Fibroblast of gingiva (primary cell): ENCODE results near the gene ARMH2.

ENCODE experiments used
- DNase-seq: peaks from one replicate; pipeline ENCODE4 v3.0.0-alpha.2; 2011; ENCODE audit warnings: low read depth

Gene ARMH2

GRCh38 chr6:24798740-24799540 is at the start of gene ARMH2:
Gene ARMH2, minus strand, starts transcription at chr6:24798917. Its CDS starts 60 bp downstream, at chr6:24798857.
- no peak for DNase-seq

- DNase-seq = no peak
These were observed 49.7 kb upstream of the ARMH2 start for GRCh38 chr6:24848461-24848860.

GRCh38 chr6:24847402-24847801 is 48.7 kb upstream of the ARMH2 start:
- DNase-seq = no peak

GRCh38 chr6:24845578-24845977 is 46.9 kb upstream of the ARMH2 start:
- no peak for DNase-seq

- DNase-seq = no peak
These were observed 46.2 kb upstream of the ARMH2 start for GRCh38 chr6:24844903-24845302.

- no peak for DNase-seq
These were observed 45.3 kb upstream of the ARMH2 start for GRCh38 chr6:24844061-24844460.

- no peak for DNase-seq
These were observed 41.5 kb upstream of the ARMH2 start for GRCh38 chr6:24840187-24840586.

- DNase-seq = no peak
These were observed 40.3 kb upstream of the ARMH2 start for GRCh38 chr6:24838994-24839393.

- DNase-seq = peak; percentile 47
These were observed 39.4 kb upstream of the ARMH2 start for GRCh38 chr6:24838081-24838480.

- peak; percentile 54 for DNase-seq
These were observed 37.4 kb upstream of the ARMH2 start for GRCh38 chr6:24836109-24836508.

- DNase-seq = no peak
These were observed 35.1 kb upstream of the ARMH2 start for GRCh38 chr6:24833711-24834386.

GRCh38 chr6:24832794-24833193 is 34.1 kb upstream of the ARMH2 start:
- no peak for DNase-seq

- DNase-seq = peak; percentile 85
These were observed 33.3 kb upstream of the ARMH2 start for GRCh38 chr6:24831771-24832716.

GRCh38 chr6:24829657-24830056 is 30.9 kb upstream of the ARMH2 start:
- no peak for DNase-seq

GRCh38 chr6:24827970-24828369 is 29.3 kb upstream of the ARMH2 start:
- no peak for DNase-seq

- DNase-seq = no peak
These were observed 28.4 kb upstream of the ARMH2 start for GRCh38 chr6:24827162-24827561.

GRCh38 chr6:24825130-24825630 is 26.5 kb upstream of the ARMH2 start:
- no peak for DNase-seq

- DNase-seq = peak; percentile 27
These were observed 25.6 kb upstream of the ARMH2 start for GRCh38 chr6:24824142-24824938.

GRCh38 chr6:24823185-24823584 is 24.5 kb upstream of the ARMH2 start:
- DNase-seq = no peak

- DNase-seq = peak; percentile 52
These were observed 24.0 kb upstream of the ARMH2 start for GRCh38 chr6:24822696-24823095.

- DNase-seq = no peak
These were observed 23.2 kb upstream of the ARMH2 start for GRCh38 chr6:24821860-24822444.
